Esophagus muscularis mucosa (tissue), 3 donors: ENCODE data around the gene CNTNAP2.

Experiments
- CTCF ChIP-seq, 3 experiments: fragments of 200-600 bp in 2 of 3; fragments of 450-650 bp in 1 of 3; sonication (generic) in 2 of 3; IDR thresholded peaks; one replicate each; pipeline ENCODE4 v1.5.1; 2017 to 2019; ENCODE audit warnings: antibody characterized with exemption in 3 of 3, mild to moderate bottlenecking in 2 of 3, moderate library complexity in 1 of 3
- POLR2A ChIP-seq: fragments of 450-650 bp; IDR thresholded peaks from one replicate; pipeline ENCODE4 v1.6.1; 2017; ENCODE audit warnings: antibody characterized with exemption, moderate library complexity, mild to moderate bottlenecking, low read depth

GRCh38 chr7:146768957-146769356 is 652.4 kb downstream of the CNTNAP2 start:
- no peak for TF ChIP-seq CTCF (IDR thresholded peaks at IDR 0.05)
- TF ChIP-seq POLR2A, result no peak
